GM21786 (cell line): ENCODE results near the gene TIMM9.
A peak's percentile ranks its signal among the peaks of the same experiment; 100 is the strongest.
"Not testable (repeated sequence)": the region's sequence is repeated elsewhere in the genome, so short reads cannot be mapped to it uniquely, and the experiment has no call there.

Source experiments
- ATAC-seq: cut with Tn5 transposase; IDR thresholded peaks from one replicate; pipeline ENCODE4 v1.9.1; 2021; ENCODE audit not compliant: unreplicated experiment

TIMM9 gene

DNA sequence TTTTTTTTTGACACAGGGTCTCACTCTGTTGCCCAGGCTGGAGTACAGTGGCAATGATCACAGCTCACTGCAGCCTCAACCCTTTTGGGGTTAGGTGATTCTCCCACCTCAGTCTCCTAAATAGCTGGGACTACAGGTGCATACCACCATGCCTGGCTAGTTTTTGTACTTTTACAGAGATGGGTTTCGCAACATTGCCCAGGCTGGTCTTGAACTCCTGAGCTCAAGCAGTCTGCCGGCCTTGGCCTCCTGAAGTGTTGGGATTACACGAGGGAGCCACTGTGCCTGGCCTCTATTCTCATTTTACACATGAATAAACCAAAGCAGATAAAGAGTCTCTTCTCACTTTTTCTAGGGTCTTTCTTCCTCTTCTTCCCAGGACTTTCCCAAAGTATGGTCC is 28.4 kb downstream of the TIMM9 start:
- ATAC-seq, result no peak

DNA sequence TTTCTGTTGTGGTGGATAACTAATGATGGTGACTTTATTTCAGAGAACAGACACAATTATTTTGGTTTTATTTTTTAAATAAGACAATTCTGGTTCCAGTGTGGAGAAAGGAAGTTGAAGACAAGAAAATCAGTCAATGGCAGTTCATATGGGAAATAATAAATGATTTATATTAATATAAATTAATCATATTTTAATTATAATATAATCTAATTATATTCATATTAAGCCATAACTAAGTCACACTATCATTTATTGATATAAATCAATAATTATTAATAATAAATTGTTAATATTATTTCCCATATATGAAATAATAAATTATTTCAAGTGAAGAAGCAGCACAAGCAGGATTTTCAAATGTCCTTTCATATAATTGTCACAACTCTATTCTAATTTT is 28.8 kb downstream of the TIMM9 start:
- ATAC-seq, result no peak

DNA sequence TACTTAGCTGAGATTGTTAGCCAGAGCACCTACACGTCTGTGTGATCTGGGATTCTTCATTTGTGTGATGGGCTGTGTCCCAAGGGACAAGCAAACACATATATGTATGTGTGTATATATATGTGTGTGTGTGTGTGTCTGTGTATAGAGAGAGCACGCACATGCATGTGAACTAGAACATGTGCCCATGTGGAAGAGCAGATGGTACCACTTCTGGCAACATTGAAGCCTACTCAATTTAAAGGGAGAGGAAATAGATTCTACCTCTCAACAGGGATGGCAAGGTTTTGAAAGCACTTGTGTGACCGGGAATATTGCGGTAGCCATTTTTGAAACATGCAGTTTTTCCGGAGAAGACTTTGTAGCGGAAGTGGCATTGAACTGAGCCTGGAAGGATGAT is 30.2 kb downstream of the TIMM9 start:
- ATAC-seq, result no peak

DNA sequence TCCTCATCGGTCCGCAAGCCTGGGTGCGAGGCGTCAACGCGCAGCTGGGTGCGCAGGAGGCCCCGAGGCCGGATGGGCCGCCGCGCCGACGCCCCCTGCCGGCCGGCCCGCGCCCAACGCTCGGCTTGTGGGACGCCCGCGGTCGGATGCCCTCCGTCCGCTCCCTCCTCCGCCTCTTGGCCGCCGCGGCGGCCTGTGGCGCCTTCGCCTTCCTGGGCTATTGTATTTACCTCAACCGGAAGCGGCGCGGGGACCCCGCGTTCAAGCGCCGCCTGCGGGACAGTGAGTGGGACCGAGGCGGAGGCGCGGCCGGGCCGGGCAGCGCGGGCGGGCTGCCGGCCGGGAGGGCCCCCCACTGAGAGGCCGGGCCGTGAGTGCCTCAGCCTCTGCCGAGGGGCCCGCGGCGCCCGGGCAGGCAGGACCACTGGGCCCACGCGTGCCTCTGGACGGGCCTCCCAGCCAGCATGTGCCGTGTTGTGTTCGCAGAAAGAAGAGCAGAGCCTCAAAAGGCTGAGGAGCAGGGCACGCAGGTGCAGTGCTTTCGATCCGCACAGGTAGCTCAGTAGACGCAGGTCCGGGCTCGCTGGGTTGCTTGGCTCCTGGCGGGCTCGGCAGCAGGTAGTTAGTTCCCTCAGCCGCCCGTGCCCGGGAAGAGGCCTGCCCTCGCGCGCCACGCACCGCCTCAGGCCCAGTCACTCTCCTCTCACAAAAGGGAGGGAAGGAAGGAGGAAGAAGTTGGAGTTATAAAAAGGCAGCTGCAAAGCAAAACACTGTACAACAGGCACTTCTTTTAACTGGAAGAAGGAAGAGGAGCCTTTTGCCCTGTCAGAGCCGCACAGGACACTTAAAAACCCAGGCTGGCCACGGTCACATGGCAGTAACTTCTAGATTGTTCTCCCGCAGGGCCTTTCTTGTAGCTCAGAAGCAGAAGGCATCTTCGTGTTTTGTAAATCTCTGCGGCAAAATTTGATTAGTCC is 31.2 kb downstream of the TIMM9 start, which contains the start of gene TOMM20L:
Gene TOMM20L (plus strand): TSS at position 119 of the 977 bp plus-strand sequence. CDS start 28 bp downstream, at position 147.
- ATAC-seq, result peak; percentile 85

DNA sequence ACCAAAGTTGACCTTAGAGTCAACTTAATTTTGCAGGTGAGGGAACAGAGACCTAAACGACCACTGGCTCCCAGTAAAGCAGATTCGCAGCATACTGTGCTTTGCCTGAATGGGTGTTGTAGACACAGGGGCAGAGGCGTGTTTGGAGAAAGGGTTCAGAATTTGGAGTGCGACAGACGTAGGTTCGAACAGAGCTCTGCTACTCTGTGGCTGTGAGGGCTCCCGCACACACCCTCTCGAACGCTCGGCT is 31.8 kb downstream of the TIMM9 start:
- ATAC-seq, result no peak

DNA sequence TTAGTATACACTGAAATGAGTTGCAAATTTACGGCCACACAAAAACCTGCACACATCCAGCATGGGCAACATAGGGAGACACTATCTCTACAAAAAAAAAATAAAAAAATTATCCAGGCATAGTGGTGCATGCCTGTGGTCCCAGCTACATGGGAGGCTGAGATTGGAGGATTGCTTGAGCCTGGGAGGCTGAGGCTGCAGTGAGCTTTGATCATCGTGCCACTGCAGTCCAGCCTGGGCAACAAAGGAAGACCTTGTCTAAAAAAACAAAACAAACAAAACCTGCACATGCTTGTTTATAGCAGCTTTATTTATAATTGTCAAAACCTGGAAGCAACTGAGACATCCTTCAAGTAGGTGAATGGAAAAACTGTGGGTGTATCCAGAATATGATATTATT is 36.5 kb downstream of the TIMM9 start:
- no peak for ATAC-seq

DNA sequence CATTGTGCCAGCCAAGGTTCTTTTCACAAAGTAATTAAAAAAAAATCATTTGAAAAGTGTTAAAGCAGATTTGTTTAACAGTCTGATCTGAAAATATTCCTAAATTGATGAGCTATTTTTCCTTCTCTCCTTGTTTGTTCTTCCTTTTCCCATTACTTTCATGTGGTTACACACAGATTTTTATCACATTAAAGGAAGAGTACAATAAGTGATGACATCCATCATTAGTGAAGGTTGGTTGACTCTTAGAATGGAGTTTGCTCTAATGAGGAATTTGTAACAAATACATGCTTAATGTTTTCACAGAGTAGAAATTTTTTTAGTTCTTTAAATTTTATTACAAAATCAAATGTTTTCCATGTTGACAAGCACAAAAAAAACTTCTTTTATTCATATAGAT is 50.5 kb downstream of the TIMM9 start:
- ATAC-seq, result no peak

DNA sequence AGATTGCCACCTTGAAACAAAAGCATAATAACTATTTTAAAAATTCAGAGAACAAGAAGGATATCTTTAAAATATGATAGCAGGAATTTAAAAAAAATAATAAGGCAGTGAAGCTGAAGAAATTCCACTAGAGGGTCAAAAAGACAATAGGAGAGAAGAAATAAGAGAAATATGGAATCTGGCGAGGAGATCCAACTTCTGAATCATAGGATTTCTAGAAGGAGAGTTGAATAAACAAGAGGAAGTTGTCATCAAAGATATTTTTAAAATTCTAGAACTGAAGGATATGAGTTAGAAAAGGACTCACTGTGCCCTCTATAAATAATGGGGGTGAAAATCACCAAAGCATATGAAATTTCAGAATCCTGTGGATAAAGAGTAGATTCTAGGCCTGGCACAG is 58.4 kb downstream of the TIMM9 start:
- no peak for ATAC-seq

DNA sequence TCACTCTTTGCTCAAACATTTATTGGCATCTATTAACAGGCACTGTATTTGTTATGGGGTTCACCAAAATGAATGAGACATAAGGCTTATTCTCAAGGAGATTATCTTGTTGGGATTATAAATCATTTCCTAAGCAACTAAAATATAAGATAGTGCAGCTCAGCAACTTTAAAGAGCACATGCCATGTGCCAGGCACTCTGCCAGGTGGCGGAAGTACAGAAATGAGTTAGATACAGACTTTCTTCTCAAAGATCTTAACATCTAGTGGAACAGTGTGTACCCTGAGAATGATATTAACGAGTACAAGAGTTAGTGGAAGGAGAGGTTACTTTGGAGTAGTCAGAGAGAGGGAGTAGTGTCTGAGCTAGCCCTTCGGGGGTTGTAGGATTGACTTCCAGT is 60.0 kb downstream of the TIMM9 start:
- no peak for ATAC-seq

DNA sequence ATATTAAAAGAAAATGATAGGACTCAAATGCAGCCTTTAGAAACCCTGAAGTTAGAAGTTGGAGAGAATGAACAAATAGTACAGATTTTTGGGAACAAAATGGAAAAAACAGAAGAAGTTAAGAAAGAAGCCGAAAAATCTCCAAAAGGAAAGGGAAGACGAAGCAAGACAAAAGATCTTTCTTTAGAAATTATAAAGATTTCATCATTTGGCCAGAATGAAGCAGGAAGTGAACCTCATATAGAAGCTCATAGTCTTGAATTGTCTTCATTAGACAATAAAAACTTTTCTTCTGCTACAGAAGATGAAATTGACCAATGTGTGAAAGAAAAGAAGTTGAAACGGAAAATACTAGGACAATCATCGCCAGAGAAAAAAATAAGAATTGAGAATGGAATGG is 63.0 kb downstream of the TIMM9 start:
- ATAC-seq, result no peak

DNA sequence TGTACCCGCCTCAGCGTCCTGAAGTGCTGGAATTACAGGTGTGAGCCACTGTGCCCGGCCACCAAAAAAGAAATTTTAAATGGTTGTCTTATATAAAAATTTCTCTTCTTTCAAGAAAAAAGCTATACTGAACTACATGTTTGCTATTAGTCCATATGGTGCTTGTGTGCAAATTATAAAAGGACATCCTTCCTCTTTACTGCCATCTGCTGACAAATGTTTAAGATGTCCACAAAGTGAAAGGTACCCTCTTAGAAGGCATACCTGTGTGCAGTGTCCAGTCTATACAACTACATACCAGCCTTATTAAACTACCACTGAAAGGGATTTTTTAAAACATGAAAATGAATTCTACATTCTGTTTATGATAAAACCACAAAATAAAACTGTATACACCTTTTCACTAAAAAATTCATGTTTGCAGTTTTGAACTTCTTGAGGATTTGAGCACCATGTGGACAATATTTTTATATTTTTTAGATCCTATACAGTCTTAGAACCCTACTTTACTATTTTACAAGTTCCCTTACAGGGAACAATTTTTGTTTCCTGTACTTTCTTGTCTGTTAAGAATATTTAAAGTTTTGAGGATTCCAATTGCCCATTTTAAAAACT is 64.4 kb downstream of the TIMM9 start:
- no peak for ATAC-seq

DNA sequence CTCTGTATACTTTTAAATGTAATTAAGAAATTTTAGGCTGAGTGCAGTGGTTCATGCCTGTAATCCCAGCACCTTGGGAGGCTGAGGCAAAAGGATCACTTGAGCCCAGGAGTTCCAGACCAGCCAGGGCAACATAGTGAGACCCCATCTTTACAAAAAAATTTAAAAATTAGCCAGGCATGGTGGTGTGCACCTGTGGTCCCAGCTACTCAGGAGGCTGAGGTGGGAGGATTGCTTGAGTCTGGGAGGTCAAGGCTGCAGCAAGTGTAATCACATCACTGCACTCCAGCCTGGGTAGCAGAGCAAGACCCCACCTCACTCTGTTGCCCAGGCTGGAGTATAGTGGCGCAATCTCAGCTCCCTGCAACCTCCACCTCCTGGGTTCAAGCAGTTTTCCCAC is 65.1 kb downstream of the TIMM9 start:
- not testable (repeated sequence) for ATAC-seq
